Activated CD4-positive, alpha-beta memory T cell treated with anti-CD3 and anti-CD28 coated beads, Interleukin-2, amount 10 ng/mL, durations not matched to agents 7 days and 5 days (primary cell): ENCODE data around the gene HERPUD1. TPM values are rescaled to one million over a fixed set of nuclear protein-coding genes. Genes with fewer than 3 reads are reported as not detected.

Experiments used
- CTCF ChIA-PET: fragments of 350-600 bp; sonication (Branson Sonifier 250); formaldehyde crosslinking; loops from one replicate; lab custom pipeline; 2021; ENCODE audit warnings: antibody characterized with exemption, inconsistent platforms; lab: Charles Lee
- POLR2A ChIA-PET: fragments of 350-600 bp; sonication (Branson Sonifier 250); formaldehyde crosslinking; loops from one replicate; lab custom pipeline; 2021; ENCODE audit warnings: antibody characterized with exemption; lab: Charles Lee
- DNase-seq: peaks from one replicate; pipeline ENCODE4 v3.0.0-alpha.2; 2020
- H3K27ac Mint-ChIP-seq: one replicate; pipeline ENCODE4 v1.8.0; 2021; ENCODE audit warnings: mild to moderate bottlenecking, mixed read lengths
- H3K27me3 Mint-ChIP-seq: one replicate; pipeline ENCODE4 v1.8.0; 2021; ENCODE audit warnings: mixed read lengths
- H3K36me3 Mint-ChIP-seq: one replicate; pipeline ENCODE4 v1.8.0; 2021; ENCODE audit warnings: low read depth, mixed read lengths
- H3K4me1 Mint-ChIP-seq: one replicate; pipeline ENCODE4 v1.8.0; 2021; ENCODE audit warnings: mixed read lengths
- H3K4me3 Mint-ChIP-seq: one replicate; pipeline ENCODE4 v1.8.0; 2021; ENCODE audit warnings: mild to moderate bottlenecking, mixed read lengths
- H3K9me3 Mint-ChIP-seq: one replicate; pipeline ENCODE4 v1.8.0; 2021; ENCODE audit warnings: mixed read lengths
- total RNA-seq, 2 experiments: library from RNA; stranded (reverse); gene quantifications; one replicate each; pipeline ENCODE4 v1.2.3, GENCODE V29; 2021

The HERPUD1 gene
- total RNA-seq, 2 experiments from 2014 or later, result 166 to 171 TPM

GRCh38 chr16:56941856-56942331, 10.0 kb downstream of the HERPUD1 start:
- POLR2A ChIA-PET, result interaction anchor here (0.8 to 8.0 kb wide), 7 partner anchors 9 to 163 kb away, joined by 3 to 140 read pairs (median 4); partner anchors contain the start of genes HERPUD1 and NLRC5
- Mint-ChIP-seq H3K4me3 (no peak overlapping the region), H3K27ac (no peak overlapping the region), H3K4me1 (peaks cover 76% of the 10 kb centered on the region), H3K27me3 (no peaks in the 10 kb centered on the region), H3K9me3 (no peaks in the 10 kb centered on the region), H3K36me3 (peaks cover 88% of the 10 kb centered on the region)
- CTCF ChIA-PET, result interaction anchor here (1.1 kb wide), 1 partner anchor 22 kb away, joined by 3 read pairs; no protein-coding TSS in a partner anchor
- DNase-seq, result no peak

- peaks cover 58% of the 10 kb centered on the region for H3K4me1 Mint-ChIP-seq
- H3K4me3 Mint-ChIP-seq, result no peak overlapping the region
- ChIA-PET CTCF (interaction anchor here (0.8 to 1.9 kb wide), 2 partner anchors 20 to 75 kb away, joined by 3 to 4 read pairs; no protein-coding TSS in a partner anchor), POLR2A (interaction anchor here (0.9 to 8.0 kb wide), 5 partner anchors 12 to 98 kb away, joined by 3 to 140 read pairs (median 3); partner anchors contain the start of gene HERPUD1)
- no peaks in the 10 kb centered on the region for H3K9me3 Mint-ChIP-seq
- peak overlapping the region; percentile 31 for H3K27ac Mint-ChIP-seq
- H3K36me3 Mint-ChIP-seq, result peaks cover 74% of the 10 kb centered on the region
- no peak for DNase-seq
- H3K27me3 Mint-ChIP-seq, result no peaks in the 10 kb centered on the region
Observed at GRCh38 chr16:56943761-56944375, 11.9 kb downstream of the HERPUD1 start.

GRCh38 chr16:56944954-56945839, 13.3 kb downstream of the HERPUD1 start:
- H3K4me3 Mint-ChIP-seq, result no peak overlapping the region
- ChIA-PET POLR2A (interaction anchor here (1.2 to 8.0 kb wide), 7 partner anchors 8 to 82 kb away, joined by 3 to 140 read pairs (median 4); partner anchors contain the start of gene HERPUD1), CTCF (interaction anchor here (0.7 to 1.9 kb wide), 4 partner anchors 19 to 79 kb away, joined by 3 to 4 read pairs (median 4); no protein-coding TSS in a partner anchor)
- peak overlapping the region; percentile 69 for H3K27ac Mint-ChIP-seq
- peaks cover 60% of the 10 kb centered on the region for H3K36me3 Mint-ChIP-seq
- DNase-seq, result no peak
- H3K4me1 Mint-ChIP-seq, result peaks cover 49% of the 10 kb centered on the region
- no peaks in the 10 kb centered on the region for H3K27me3 Mint-ChIP-seq
- no peaks in the 10 kb centered on the region for H3K9me3 Mint-ChIP-seq

- Mint-ChIP-seq H3K4me3 (no peak overlapping the region), H3K36me3 (peaks cover 52% of the 10 kb centered on the region), H3K27me3 (no peaks in the 10 kb centered on the region), H3K9me3 (no peaks in the 10 kb centered on the region), H3K4me1 (peaks cover 50% of the 10 kb centered on the region), H3K27ac (no peak overlapping the region)
- DNase-seq, result no peak
- ChIA-PET CTCF (interaction anchor here (0.8 to 3.3 kb wide), 2 partner anchors 19 to 79 kb away, joined by 4 to 12 read pairs; no protein-coding TSS in a partner anchor), POLR2A (interaction anchor here (1.2 to 8.0 kb wide), 6 partner anchors 9 to 26 kb away, joined by 4 to 140 read pairs (median 6); partner anchors contain the start of gene HERPUD1)
Observed at GRCh38 chr16:56945847-56946527, 14.0 kb downstream of the HERPUD1 start.

GRCh38 chr16:56946767-56947603, 15.0 kb downstream of the HERPUD1 start:
- H3K9me3 Mint-ChIP-seq, result no peaks in the 10 kb centered on the region
- H3K27me3 Mint-ChIP-seq, result no peaks in the 10 kb centered on the region
- H3K27ac Mint-ChIP-seq, result peak overlapping the region; percentile 23
- CTCF ChIA-PET, result interaction anchor here (0.7 to 3.3 kb wide), 3 partner anchors 54 to 80 kb away, joined by 3 to 12 read pairs (median 4); no protein-coding TSS in a partner anchor
- no peak overlapping the region for H3K4me3 Mint-ChIP-seq
- POLR2A ChIA-PET, result interaction anchor here (0.6 to 8.0 kb wide), 3 partner anchors 9 to 66 kb away, joined by 3 to 140 read pairs (median 11); partner anchors contain the start of gene HERPUD1
- H3K36me3 Mint-ChIP-seq, result peaks cover 44% of the 10 kb centered on the region
- peaks cover 49% of the 10 kb centered on the region for H3K4me1 Mint-ChIP-seq
- no peak for DNase-seq

GRCh38 chr16:56947604-56947995, 15.7 kb downstream of the HERPUD1 start:
- ChIA-PET POLR2A (interaction anchor here (0.6 to 8.0 kb wide), 3 partner anchors 9 to 66 kb away, joined by 3 to 140 read pairs (median 11); partner anchors contain the start of gene HERPUD1), CTCF (interaction anchor here (0.7 to 3.3 kb wide), 3 partner anchors 55 to 80 kb away, joined by 3 to 12 read pairs (median 4); no protein-coding TSS in a partner anchor)
- peaks cover 44% of the 10 kb centered on the region for H3K4me1 Mint-ChIP-seq
- H3K27ac Mint-ChIP-seq, result peak overlapping the region; percentile 11
- no peak for DNase-seq
- no peaks in the 10 kb centered on the region for H3K9me3 Mint-ChIP-seq
- H3K4me3 Mint-ChIP-seq, result no peak overlapping the region
- no peaks in the 10 kb centered on the region for H3K27me3 Mint-ChIP-seq
- peaks cover 38% of the 10 kb centered on the region for H3K36me3 Mint-ChIP-seq

- no peak overlapping the region for H3K4me3 Mint-ChIP-seq
- no peak overlapping the region for H3K27ac Mint-ChIP-seq
- CTCF ChIA-PET, result interaction anchor here (3.3 kb wide), 1 partner anchor 81 kb away, joined by 12 read pairs; no protein-coding TSS in a partner anchor
Observed at GRCh38 chr16:56948234-56948633, 16.3 kb downstream of the HERPUD1 start.

GRCh38 chr16:56950051-56950450, 18.1 kb downstream of the HERPUD1 start:
- no peaks in the 10 kb centered on the region for H3K9me3 Mint-ChIP-seq
- H3K27me3 Mint-ChIP-seq, result no peaks in the 10 kb centered on the region
- H3K4me1 Mint-ChIP-seq, result peaks cover 22% of the 10 kb centered on the region
- H3K36me3 Mint-ChIP-seq, result peaks cover 14% of the 10 kb centered on the region
- ChIA-PET CTCF (interaction anchor here (1.1 to 3.1 kb wide), 9 partner anchors 10 to 248 kb away, joined by 3 to 22 read pairs (median 5); partner anchors contain the start of gene SLC12A3), POLR2A (interaction anchor here (1.2 to 3.8 kb wide), 3 partner anchors 8 to 17 kb away, joined by 5 to 16 read pairs (median 10); partner anchors contain the start of gene HERPUD1)
- H3K27ac Mint-ChIP-seq, result no peak overlapping the region
- no peak overlapping the region for H3K4me3 Mint-ChIP-seq
- no peak for DNase-seq

More at GRCh38 chr16:56948234-56948633, 16.3 kb downstream of the HERPUD1 start:
- POLR2A ChIA-PET, result interaction anchor here (1.9 to 8.0 kb wide), 2 partner anchors 10 to 16 kb away, joined by 11 to 140 read pairs; partner anchors contain the start of gene HERPUD1
- H3K27me3 Mint-ChIP-seq, result no peaks in the 10 kb centered on the region
- H3K4me1 Mint-ChIP-seq, result peaks cover 38% of the 10 kb centered on the region
- DNase-seq, result no peak
- H3K36me3 Mint-ChIP-seq, result peaks cover 32% of the 10 kb centered on the region
- H3K9me3 Mint-ChIP-seq, result no peaks in the 10 kb centered on the region

- ChIA-PET POLR2A (interaction anchor here (0.5 to 3.8 kb wide), 5 partner anchors 9 to 235 kb away, joined by 3 to 16 read pairs (median 5); partner anchors contain the start of genes HERPUD1 and NUP93), CTCF (interaction anchor here (0.6 to 3.1 kb wide), 12 partner anchors 10 to 248 kb away, joined by 3 to 22 read pairs (median 4); partner anchors contain the start of gene SLC12A3)
- Mint-ChIP-seq H3K27me3 (no peaks in the 10 kb centered on the region), H3K9me3 (no peaks in the 10 kb centered on the region), H3K27ac (peak overlapping the region; percentile 26), H3K4me1 (peaks cover 20% of the 10 kb centered on the region), H3K36me3 (peaks cover 10% of the 10 kb centered on the region), H3K4me3 (no peak overlapping the region)
- no peak for DNase-seq
Observed at GRCh38 chr16:56950455-56950854, 18.5 kb downstream of the HERPUD1 start.

- Mint-ChIP-seq H3K4me3 (no peak overlapping the region), H3K4me1 (peaks cover 20% of the 10 kb centered on the region), H3K9me3 (no peaks in the 10 kb centered on the region), H3K27me3 (no peaks in the 10 kb centered on the region), H3K36me3 (peaks cover 9% of the 10 kb centered on the region), H3K27ac (no peak overlapping the region)
- peak; percentile 66 for DNase-seq
- CTCF ChIA-PET, result interaction anchor here (0.6 to 5.0 kb wide), 19 partner anchors 9 to 269 kb away, joined by 3 to 40 read pairs (median 5); partner anchors contain the start of genes CETP, MT1X and SLC12A3
- POLR2A ChIA-PET, result interaction anchor here (0.5 to 3.8 kb wide), 6 partner anchors 9 to 234 kb away, joined by 3 to 16 read pairs (median 4); partner anchors contain the start of genes HERPUD1, NLRC5 and NUP93
Observed at GRCh38 chr16:56950881-56951771, 19.2 kb downstream of the HERPUD1 start.
